Suprapubic skin (tissue), 4 donors: ENCODE results near the gene GRID1.

Experiments
- CTCF ChIP-seq, 2 donors: fragments of 200-600 bp in 1 of 2; fragments of 450-650 bp in 1 of 2; sonication (generic) in 1 of 2; IDR thresholded peaks; one replicate each; pipeline ENCODE4 v1.5.1; 2016 to 2019; ENCODE audit warnings: antibody characterized with exemption in 2 of 2, mild to moderate bottlenecking in 1 of 2, moderate library complexity in 1 of 2
- EP300 ChIP-seq: sonication (generic); formaldehyde crosslinking; IDR thresholded peaks from one replicate; pipeline ENCODE4 v1.6.1; 2017; ENCODE audit warnings: antibody characterized with exemption
- POLR2A ChIP-seq, 2 donors: fragments of 450-650 bp; IDR thresholded peaks; one replicate each; pipeline ENCODE4 v1.6.1; 2017; ENCODE audit warnings: antibody characterized with exemption in 2 of 2, mild to moderate bottlenecking in 2 of 2, moderate library complexity in 2 of 2
- POLR2AphosphoS5 ChIP-seq, 3 donors: sonication (generic); formaldehyde crosslinking; IDR thresholded peaks; one replicate each; pipeline ENCODE4 v1.6.1; 2017; ENCODE audit warnings: antibody characterized with exemption in 3 of 3

- no peak for TF ChIP-seq CTCF (IDR thresholded peaks at IDR 0.05)
- no peak for TF ChIP-seq POLR2AphosphoS5 (IDR thresholded peaks at IDR 0.05)
- TF ChIP-seq EP300 = no peak
- no peak for TF ChIP-seq POLR2A (IDR thresholded peaks at IDR 0.05)
These were observed 235.7 kb downstream of the GRID1 start for GRCh38 chr10:86130737-86131475.
